Activated naive CD4-positive, alpha-beta T cell (primary cell): ENCODE data around the gene CYP24A1.

ENCODE experiments used
- DNase-seq, 4 experiments: peaks; one replicate each; lab custom pipeline; 2025; lab: John Stamatoyannopoulos, UW

CYP24A1 gene

DNA sequence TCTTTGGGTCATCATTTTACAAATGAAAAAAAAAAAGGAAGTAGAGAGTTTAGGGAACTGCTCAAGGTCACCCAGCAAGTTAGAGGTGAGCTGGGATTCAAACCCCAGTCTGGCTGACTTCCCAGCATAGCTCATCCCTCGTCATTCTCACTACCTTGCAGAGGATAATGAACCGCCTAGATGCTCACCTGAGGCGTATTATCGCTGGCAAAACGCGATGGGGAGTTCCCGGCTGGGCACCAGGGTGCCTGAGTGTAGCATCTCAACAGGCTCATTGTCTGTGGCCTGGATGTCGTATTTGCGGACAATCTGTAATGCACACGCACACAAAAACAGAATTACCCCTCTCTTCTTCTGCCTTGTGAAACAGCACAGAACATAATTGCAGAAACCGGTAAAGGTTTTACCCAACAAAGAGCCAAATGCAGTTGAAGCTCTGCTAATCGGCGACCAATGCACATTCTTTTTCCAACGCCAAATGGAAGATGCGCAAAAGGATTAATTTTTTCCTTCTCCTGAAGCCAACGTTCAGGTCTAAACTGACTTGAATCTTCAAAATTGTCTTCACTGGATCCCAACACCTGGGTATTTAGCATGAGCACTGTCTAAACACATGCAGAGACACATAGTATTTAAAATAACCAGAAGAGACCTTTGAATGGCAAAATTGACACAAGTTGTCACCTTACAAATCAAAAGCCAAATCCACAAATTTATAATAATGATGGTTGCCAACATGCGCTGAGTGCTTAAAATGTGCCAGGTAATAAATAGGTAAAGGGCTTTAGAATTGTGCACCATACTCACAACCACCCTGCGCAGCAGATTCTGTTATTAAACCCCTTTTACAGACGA lies 16.6 kb downstream of the CYP24A1 start:
- no peak for DNase-seq

DNA sequence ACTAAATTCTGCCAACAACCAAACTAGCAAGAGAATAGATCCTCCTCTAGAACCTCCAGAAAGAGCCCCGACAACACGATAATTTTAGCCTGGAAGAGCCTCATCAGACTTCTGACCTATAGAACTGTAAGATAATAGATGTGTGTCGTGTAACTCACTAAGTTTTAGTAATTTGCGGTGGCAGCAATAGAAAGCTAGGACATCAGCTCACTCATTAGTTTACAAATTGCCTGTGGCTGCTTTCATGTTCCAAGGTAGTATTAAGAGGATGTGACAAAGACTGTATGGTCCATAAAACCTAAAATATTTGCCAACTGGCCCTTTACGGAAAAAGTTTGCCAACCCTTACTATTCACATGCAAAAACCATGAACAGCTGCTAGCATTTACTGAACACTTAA lies 17.3 kb downstream of the CYP24A1 start:
- DNase-seq, result no peak

DNA sequence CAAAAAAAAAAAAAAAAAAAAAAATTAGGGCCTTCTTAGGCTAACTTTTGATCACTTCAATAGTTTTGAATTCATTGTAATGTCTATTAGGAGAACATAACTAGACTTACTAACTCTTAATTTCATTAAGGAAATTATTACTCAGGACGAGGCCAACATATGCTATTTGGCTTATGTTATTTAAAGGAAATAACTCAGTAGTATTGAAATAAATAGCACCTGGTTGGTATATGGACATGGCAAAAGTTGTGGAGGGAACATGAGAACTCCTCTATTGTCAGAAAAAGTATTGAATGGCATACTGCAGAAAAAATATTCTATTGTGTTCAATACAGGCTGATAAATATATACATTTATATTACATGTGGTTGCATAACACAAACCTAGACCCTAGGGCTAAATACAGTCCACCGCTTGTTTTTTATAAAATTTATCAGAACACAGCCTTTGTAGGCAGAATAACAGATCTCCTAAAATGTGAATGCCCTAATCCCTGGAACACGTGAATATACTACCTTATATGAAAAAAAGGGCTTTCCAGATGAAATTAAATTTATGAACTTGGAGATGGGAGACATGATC lies 18.0 kb downstream of the CYP24A1 start:
- no peak for DNase-seq

DNA sequence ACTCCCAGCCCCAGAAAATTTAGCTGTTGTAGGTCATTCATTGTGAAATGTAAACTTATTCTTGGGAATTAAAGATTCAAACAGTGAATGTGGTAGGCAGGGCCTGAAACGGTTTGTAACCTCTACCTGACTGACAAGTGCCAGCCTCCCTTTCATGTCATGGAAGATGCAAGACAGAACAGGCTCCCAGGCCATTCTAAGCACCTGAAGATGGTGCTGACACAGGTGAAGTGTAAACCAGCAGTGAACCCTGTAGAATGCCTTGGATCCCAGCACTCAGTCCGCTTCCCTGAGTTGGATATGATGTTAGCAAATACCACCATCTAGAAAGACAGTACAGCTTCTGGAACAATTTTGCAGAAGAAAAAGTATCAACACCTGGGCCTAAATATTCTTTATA lies 19.3 kb downstream of the CYP24A1 start:
- DNase-seq, result no peak

DNA sequence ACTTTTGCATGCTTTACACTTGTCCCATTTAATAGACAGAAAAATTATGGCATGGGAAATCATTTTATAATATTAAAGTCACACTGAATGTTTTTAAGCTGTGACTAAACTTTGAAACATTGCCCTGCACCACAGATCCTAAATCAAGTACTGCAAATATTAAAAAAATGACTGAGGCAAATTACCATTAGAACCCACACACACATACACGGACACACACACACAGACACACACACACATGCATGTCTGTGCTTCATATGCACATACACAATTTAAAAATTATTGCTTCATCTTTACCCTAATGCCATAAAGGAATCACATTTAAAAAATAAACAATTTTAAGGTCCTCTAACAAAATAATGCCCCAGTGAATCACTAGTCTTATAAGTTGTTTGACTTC lies 19.9 kb downstream of the CYP24A1 start:
- no peak for DNase-seq

DNA sequence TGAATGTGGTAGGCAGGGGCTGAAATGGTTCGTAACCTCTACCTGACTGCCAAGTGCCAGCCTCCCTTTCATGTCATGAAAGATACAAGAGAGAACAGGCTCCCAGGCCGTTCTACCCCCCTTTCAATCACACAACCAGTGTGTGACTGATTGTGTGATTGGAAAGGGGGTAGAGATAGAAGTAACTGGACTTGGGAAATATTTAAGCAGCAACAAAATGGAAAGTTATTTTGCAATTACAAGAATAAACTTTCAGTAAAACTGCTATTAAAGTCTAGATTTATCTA lies 20.8 kb downstream of the CYP24A1 start:
- DNase-seq, result no peak

DNA sequence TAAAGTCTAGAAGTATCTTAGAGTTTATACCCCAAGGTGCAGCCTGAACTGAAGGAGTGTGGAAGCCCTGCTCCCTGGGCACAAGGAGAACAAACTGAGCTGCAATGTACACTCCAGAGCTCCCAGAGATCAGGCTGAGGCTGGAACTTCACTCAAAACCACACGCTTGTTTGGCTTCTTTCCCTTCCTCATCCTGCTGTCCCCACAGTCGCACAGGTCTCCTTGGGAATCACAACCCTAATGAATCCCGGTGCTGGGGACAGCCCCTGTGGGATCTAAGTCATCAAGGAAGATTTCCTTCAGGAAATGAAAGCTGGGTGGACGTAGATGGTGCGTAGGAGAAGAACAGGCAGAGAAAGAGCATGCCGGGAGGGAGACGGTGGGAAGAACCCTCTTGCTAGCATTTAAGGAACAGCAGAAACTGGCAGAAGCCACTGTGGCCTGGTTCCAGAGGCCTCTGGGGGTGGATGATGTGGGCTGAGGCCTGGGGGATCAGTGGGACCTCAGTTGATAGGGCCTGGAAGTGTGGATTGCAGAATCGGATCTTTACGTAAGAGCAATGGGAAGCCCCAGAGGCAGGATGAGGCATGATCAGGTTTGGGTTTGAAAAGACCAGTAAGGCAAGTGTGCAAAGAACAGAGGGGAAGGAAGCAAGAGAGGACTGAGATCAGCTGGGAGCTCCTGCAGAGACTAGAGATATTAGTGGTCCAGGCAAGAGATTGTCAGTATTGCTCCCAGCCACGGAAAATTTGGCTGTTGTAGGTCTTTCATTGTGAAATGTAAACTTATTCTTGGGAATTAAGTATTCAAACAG lies 21.4 kb downstream of the CYP24A1 start:
- no peak for DNase-seq

DNA sequence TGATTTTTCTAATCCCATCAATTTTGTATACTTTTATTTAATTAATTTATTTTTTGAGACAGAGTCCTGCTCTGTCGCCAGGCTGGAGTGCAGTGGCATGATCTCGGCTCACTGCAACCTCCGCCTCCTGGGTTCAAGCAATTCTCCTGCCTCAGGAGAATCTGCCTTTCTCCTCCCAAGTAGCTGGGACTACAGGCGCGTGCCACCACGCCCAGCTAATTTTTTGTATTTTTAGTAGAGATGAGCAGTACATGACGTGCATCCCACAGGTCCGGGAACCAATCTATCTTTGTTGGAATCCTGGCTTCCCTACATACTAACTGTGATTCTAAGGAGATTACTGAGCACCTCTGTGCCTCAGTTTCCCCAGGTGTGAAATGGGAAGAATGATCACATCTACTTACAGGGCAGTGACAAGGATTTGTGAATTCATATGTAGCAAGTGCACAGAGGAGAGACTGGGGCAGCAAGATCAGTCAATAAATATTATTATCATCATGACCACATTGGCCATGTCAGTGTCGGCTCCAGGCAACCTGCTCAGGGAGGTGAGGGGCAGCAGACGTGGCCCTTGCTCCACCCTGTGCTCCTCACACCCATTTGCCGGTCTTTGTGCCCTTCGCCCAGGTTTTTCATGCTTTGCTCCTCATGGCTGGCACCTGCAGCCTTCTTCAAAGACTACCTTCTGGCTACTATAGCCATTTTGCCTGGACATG lies 22.1 kb downstream of the CYP24A1 start:
- DNase-seq, result no peak

DNA sequence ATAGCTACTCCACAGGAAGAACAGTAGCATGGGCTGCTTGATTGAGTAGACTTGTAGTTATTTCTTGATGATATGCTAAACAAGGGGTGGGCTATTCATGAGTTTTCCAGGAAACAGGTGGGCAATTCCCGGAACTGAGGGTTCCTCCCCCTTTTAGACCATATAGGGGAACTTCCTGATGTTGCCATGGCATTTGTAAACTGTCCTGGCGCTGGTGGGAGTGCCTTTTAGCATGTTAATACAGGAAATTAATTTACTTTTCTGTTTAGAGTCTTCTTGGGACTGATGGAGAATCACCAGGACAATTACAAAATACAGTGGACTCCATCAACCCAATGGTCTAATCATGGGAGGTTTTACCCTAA lies 22.7 kb downstream of the CYP24A1 start:
- DNase-seq, result no peak

DNA sequence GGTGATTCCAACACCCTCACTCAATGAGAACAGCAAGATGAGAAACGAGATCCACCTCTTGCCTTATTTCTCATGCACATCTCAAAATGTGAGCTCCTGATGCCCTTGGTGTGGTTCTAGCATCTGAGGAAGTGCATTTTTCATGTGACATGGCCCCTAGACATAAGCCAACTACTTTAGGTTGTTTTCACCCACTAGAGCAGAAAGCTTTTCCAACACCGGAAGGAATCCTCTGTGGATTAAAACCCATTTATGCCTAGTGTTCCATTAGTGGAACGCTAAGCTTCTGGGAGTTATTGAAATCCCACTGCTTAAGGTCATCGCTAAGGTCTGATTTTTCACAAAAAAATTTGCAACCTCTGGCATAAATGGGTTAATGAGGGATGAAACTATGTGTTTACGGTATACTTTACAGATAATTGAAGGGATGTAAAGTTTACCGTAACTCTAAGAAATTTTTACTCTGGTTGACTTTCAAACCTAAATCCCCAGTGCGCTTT lies 24.0 kb downstream of the CYP24A1 start:
- no peak for DNase-seq

DNA sequence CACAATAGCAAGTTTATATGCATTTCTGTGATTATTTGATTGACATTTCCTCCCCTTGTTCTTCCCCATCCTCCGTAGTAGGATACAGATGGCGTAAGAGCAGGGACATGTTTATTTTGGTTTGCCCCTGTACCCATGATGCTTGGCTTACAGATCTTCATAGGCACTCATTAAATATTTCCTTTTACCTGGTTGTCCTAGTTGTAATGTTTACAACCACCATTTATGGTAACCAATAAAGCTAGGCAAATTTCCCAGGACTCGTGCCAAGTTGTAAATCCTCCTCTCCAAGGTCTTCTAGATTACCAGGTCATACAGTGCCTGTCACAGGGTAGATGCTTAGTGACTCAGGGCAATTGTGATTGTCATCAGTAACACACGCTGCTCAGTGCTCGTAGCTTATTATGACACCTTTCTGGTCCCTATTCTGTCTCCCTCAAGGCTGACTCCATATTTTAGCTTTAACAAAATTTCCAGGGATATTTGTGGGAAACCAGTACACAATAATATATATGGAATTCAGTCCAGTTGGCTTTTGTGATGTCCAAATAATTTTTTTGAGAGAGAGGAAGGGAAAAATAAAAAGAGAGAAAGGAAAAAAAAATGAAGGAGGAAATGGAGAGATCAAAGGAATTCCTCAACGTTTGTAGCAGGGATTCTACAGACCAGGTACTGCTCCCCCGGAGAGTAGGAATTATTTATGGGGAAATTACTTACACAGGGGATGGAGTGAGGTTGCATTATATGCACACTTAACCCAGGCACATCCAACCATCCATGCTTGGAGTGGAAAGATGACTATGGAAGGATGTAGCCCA lies 24.6 kb downstream of the CYP24A1 start:
- no peak for DNase-seq

DNA sequence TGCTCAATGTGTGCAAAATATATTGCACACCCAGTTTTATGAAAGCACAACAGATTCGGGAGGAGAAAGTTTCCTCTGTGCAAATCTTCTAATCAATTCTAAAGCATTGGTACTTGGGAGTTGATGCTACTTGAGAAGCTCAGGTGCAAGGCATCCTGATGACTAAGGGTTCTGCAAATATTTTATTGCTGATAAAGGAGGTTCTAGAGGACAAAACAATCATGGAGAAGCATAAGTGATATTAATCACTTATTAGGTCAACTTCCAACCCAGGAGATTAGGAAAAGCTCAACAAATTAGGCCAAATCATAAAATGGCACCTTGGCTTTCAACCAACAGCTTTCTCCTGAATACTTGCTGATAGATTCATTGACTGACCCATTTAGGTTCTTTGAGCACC lies 27.1 kb downstream of the CYP24A1 start:
- no peak for DNase-seq

DNA sequence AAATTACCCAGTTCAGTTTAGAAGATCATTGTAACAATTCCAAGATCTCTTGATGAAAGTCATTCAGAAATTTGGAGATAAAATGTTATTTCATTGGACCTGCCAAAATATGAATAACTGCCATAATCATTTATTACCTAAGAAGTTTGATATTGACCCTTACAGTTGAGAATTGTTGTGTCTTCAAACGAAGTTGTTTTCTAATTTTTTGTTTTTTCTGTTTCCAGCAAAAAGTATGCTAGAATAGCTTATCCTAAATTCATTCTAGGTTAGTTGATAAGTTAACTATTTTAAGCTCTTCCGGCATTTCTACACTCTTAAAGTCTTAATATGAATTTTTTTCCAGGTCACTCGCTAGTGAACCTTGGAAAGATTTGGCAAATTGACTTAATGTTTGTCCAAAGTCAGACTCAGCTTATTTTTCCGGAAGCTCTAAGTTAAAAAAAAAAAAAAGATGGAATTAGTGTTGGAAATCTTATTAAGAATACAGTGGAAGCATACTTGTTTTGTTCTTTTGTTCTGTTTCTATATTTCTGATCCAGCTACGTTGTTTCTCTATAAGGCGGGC lies 28.9 kb downstream of the CYP24A1 start:
- no peak for DNase-seq

DNA sequence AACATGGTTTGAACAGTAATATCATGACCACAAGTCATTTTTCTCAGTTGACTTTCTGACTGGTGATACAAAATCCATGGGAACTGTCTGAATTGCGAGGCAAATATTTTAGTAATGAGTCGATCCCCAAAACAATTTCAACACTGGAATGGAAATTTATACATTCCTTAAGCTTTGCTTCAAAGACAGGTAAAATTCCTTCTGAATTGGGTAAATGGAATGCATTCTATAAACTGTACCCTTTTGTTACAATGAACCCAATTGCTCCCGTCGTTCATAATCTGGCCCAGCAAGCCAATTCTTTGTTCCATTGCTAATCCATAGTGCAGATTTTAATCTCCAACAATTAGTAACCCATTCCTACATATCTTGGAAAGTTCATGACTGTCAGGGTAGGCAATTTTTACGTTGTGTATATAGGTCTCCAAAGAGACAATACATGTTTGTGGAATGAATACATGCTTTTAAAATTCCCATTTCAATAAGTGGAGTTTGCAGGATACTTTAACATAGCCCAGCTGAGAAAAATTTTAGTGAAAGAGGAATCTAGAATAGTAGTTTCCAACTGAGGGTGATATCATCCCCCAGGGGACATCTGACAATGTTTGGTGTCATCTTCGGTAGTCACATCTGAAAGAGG lies 32.7 kb downstream of the CYP24A1 start:
- no peak for DNase-seq

DNA sequence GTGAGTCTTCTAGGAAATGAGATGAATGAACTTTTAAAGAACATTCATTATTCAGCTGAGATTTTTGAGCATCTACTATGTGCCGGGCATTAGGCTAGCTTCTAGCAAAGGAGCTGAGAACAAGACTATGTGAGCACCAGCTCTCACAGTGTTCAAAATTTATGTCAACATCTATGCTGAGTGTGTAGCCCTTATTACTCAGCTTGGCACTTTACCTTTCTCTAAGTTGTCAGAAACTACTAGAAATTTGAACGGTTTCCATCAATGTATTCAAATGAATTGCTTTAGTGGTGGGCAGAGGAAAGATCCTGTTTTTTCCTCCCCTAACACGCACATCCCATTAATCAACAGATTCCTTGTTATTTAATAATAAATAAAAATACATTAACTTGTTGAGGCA lies 33.3 kb downstream of the CYP24A1 start:
- no peak for DNase-seq

DNA sequence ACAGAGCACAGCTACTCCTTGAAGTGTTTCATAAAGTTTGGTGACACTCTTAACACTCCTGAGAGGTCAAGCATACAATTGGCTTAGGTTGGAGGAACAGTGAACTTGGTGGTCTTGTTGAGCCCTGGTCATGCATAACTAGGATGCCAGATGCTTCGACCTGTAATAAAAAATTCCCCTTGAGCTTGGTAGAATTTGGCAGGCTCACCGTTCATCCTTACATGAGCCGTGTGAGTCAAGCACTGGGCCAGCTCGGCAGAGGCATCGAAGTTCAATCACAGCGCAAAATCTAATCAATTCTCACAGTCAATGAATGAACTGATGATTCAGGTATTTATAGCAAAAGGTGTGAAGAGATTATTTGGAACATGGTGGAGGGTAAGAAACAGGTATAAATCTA lies 33.7 kb downstream of the CYP24A1 start:
- DNase-seq, result no peak

DNA sequence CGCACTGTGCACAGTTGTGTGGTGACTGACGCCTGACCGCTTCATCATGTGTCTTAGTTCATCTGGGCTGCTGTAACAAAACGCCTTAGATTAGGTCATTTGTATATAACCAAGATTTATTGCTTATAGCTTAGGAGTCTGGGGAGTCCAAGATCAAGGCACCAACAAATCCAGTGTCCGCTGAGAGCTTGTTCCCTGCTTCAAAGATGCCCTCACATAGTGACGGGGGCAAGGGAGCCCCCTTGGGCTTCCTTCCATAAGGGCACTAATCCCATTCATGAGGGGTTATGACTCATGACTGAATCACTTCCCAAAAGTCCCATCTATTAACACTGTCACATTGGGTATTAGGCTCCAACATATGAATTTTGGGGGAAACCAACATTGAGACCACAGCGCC lies 34.6 kb downstream of the CYP24A1 start:
- DNase-seq, result no peak

DNA sequence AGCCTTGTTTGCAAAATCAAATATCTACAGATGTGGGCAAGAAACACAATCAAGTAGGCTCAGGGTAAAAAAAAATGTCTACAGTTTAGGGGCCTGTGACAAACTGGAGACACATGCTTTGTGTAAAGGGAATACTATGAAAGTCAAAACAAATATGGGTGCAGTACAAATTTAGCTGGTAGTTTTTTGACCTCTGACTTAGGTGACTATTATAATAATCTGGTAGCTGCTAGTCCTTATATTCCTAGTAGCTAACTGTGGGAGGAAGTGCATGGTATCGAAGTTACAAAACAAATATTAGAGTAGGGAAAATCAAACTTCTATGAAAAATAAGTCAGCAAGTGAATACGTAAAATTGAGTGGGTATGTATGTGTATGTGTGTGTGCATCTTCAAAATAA lies 35.4 kb downstream of the CYP24A1 start:
- DNase-seq, result no peak

DNA sequence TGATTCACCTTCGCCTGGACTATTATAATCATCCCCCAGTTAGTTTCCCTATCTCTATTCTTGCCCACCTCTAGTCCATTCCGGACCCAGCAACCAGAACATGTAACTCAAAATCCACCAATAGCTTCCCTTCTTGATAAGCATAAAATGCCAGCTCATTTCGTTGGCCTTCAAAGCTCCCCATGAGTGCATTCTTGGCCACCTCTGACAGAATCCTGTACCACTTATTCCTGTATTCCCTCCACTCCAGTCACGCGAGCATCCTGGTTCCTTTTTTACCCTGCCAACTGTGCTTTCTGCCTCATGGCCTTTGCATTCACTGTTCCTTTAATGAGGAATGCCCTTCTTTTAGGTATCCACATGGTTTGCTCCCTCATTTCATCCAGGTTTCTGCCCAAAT lies 36.7 kb downstream of the CYP24A1 start:
- no peak for DNase-seq

DNA sequence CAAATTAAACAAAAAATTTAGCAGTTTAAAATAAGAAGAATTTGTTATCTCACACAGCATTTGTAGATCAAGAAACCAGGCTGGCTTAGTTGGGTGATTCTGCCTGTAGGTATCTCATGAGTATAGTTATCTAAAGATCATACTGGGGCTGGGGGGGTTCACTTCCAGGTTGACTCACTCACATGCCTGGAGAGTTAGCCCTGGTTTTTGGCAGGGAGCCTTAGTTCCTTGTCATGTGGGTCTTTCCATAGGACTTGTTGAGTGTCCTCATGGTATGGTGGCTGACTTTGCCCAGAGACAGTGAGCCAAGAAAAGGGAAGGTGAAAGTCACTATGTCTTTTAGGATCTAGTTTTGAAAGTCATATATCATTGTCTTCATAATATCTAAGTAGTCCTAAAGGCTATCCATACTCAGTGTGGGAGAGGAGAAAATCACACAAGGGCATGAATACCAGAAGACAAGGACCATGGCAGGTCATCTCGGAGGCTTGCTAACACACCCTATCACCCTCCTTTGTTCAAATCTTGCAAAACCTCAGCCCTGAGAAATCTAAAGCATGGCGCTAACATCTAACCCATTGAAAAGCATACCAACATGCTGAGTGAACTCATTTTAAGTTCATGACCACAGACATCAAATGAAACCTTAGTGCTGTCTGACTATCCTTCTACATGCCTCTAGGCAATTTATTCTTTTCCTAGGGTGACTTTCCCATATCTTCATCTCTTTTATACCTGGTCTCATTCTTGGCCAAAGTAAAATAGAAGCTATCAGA lies 39.2 kb downstream of the CYP24A1 start:
- no peak for DNase-seq
